ENCODE data around the gene CDH24. TPM values are rescaled to one million over a fixed set of nuclear protein-coding genes. Genes with fewer than 3 reads are reported as not detected.

CDH24 gene
- total and polyA plus RNA-seq, 2 of the 13 experiments (the other 11 are each of a cell fraction or from before 2014, with no cell fraction given): 0.69 to 0.99 TPM

- TF ChIP-seq SRSF9 (IDR thresholded peaks at IDR 0.05; ENCODE audit: borderline replicate concordance, insufficient read depth, low read depth, low read length, poor library complexity, severe bottlenecking) (no peak), ZNF44 (CRISPR knock-in tag; IDR thresholded peaks at IDR 0.05) (0 out of 2 replicates have a peak, but pooled peaks have one; percentile 8), THAP7 (CRISPR knock-in tag; IDR thresholded peaks at IDR 0.05) (no peak; the same call in 1 of the 2 replicates), ZNF407 (CRISPR knock-in tag; IDR thresholded peaks at IDR 0.05; ENCODE audit: not compliant biosample characterization) (no peak), ZNF512B (CRISPR knock-in tag; IDR thresholded peaks at IDR 0.05; ENCODE audit: borderline replicate concordance) (no peak), ZNF3 (CRISPR knock-in tag; IDR thresholded peaks at IDR 0.05) (peak; percentile 14; the same call in 1 of the 2 replicates), ZFX (CRISPR knock-in tag; IDR thresholded peaks at IDR 0.05; ENCODE audit: low read depth) (no peak), DRAP1 (CRISPR knock-in tag; IDR thresholded peaks at IDR 0.05) (peak; percentile 81), ZNF740 (CRISPR knock-in tag; IDR thresholded peaks at IDR 0.05) (0 out of 2 replicates have a peak, but pooled peaks have one; percentile 7)
These were observed 36.8 kb upstream of the CDH24 start (continued) for GRCh38 chr14:23093991-23094665.
